CD8-positive, alpha-beta memory T cell (primary cell): ENCODE results near the gene MARK2. TPM values are rescaled to one million over a fixed set of nuclear protein-coding genes. Genes with fewer than 3 reads are reported as not detected.
A peak's percentile ranks its signal among the peaks of the same experiment; 100 is the strongest.

Experiments
- CTCF ChIA-PET: fragments of 350-600 bp; sonication (Branson Sonifier 250); formaldehyde crosslinking; loops from one replicate; lab custom pipeline; 2021; ENCODE audit warnings: antibody characterized with exemption; lab: Charles Lee
- POLR2A ChIA-PET: fragments of 350-600 bp; sonication (Branson Sonifier 250); formaldehyde crosslinking; loops from one replicate; lab custom pipeline; 2021; ENCODE audit warnings: antibody characterized with exemption; lab: Charles Lee
- DNase-seq, 5 donors: peaks; one replicate each; pipeline versions ENCODE4 v3.0.0 to v3.0.0-alpha.2; 2020 to 2022; ENCODE audit warnings: mixed read lengths in 1 of 5
- H3K27ac ChIP-seq: one replicate; pipeline ENCODE4 v1.7.0; 2013; ENCODE audit warnings: low read depth, mild to moderate bottlenecking, low read length, moderate library complexity
- H3K27me3 ChIP-seq: 2 replicates; pipeline ENCODE4 v1.7.0; 2013; ENCODE audit warnings: low read length, mild to moderate bottlenecking; ENCODE audit not compliant: insufficient read depth, poor library complexity, severe bottlenecking
- H3K36me3 ChIP-seq: 2 replicates; pipeline ENCODE4 v1.7.0; 2013; ENCODE audit warnings: mild to moderate bottlenecking, low read length, moderate library complexity; ENCODE audit not compliant: insufficient read depth
- H3K4me1 ChIP-seq: 2 replicates; pipeline ENCODE4 v1.7.0; 2013; ENCODE audit warnings: mild to moderate bottlenecking, low read length, moderate library complexity; ENCODE audit not compliant: insufficient read depth
- H3K4me3 ChIP-seq: 2 replicates; pipeline ENCODE4 v1.7.0; 2013; ENCODE audit warnings: mild to moderate bottlenecking, low read length
- H3K9me3 ChIP-seq: 2 replicates; pipeline ENCODE4 v1.7.0; 2013; ENCODE audit warnings: mild to moderate bottlenecking, low read length
- H3K27ac Mint-ChIP-seq, 8 donors: one replicate each; pipeline ENCODE4 v1.8.0; 2020 to 2021; ENCODE audit warnings: mixed read lengths in 8 of 8, mild to moderate bottlenecking in 6 of 8, inconsistent platforms in 3 of 8, moderate library complexity in 3 of 8
- H3K27me3 Mint-ChIP-seq, 2 donors: one replicate each; pipeline ENCODE4 v1.8.0; 2020 to 2021; ENCODE audit warnings: mixed read lengths in 2 of 2, mild to moderate bottlenecking in 1 of 2, moderate library complexity in 1 of 2
- H3K36me3 Mint-ChIP-seq, 3 donors: one replicate each; pipeline ENCODE4 v1.8.0; 2020 to 2021; ENCODE audit warnings: mixed read lengths in 3 of 3, inconsistent platforms in 1 of 3, mild to moderate bottlenecking in 1 of 3
- H3K4me1 Mint-ChIP-seq, 3 donors: one replicate each; pipeline ENCODE4 v1.8.0; 2020 to 2021; ENCODE audit warnings: mixed read lengths in 3 of 3, inconsistent platforms in 1 of 3, mild to moderate bottlenecking in 1 of 3
- H3K4me3 Mint-ChIP-seq, 7 donors: one replicate each; pipeline ENCODE4 v1.8.0; 2020 to 2021; ENCODE audit warnings: mixed read lengths in 7 of 7, mild to moderate bottlenecking in 6 of 7, moderate library complexity in 4 of 7, inconsistent platforms in 2 of 7
- H3K9me3 Mint-ChIP-seq, 5 donors: one replicate each; pipeline ENCODE4 v1.8.0; 2020 to 2022; ENCODE audit warnings: mixed read lengths in 5 of 5, mild to moderate bottlenecking in 3 of 5, moderate library complexity in 2 of 5, inconsistent platforms in 1 of 5
- polyA plus RNA-seq: library from polyadenylated mRNA; unstranded; fragments of 300-500 nt; fragmentation: Illumina TruSeq; gene quantifications from one replicate; pipeline ENCODE4 v1.2.3, GENCODE V29; 2021
- total RNA-seq, 2 experiments: library from RNA; stranded (reverse); gene quantifications; one replicate each; pipeline ENCODE4 v1.2.3, GENCODE V29; 2021

The MARK2 gene
- total and polyA plus RNA-seq, 3 experiments from 2014 or later: 34.5 to 72.5 (median 38.0) TPM

DNA sequence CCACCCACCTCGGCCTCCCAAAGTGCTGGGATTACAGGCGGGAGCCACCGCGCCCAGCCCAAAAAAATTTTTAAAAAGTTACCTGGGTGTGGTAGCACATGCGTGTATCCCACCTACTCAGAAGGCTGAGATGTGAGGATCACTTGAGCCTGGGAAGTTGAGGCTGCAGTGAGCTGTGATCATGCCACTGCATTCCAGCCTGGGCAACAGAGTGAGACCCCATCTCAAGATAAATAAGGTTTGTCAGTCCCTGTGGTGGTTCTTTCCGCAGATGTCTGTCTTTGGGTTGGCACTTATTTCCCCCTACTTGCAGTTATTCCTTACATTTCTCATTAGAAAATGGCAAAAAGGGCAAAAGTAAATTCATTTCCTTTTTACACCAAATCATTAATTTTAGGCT is 8.0 kb downstream of the MARK2 start:
- H3K9me3 Mint-ChIP-seq: no peaks in the 10 kb centered on the region
- H3K27me3 Mint-ChIP-seq: no peaks in the 10 kb centered on the region
- no peak for DNase-seq
- Histone ChIP-seq H3K27me3 (no peaks in the 10 kb centered on the region), H3K4me1 (peaks cover 72% of the 10 kb centered on the region), H3K36me3 (no peaks in the 10 kb centered on the region), H3K27ac (no peak overlapping the region), H3K4me3 (no peak overlapping the region), H3K9me3 (no peaks in the 10 kb centered on the region)
- CTCF ChIA-PET: no interaction called here
- POLR2A ChIA-PET: no interaction called here
- H3K4me3 Mint-ChIP-seq: peak overlapping the region in 1 of 7 donors; percentile 40
- peaks cover 77 to 90% (median 90%) of the 10 kb centered on the region in 3 donors for H3K4me1 Mint-ChIP-seq
- H3K36me3 Mint-ChIP-seq: peaks cover 0 to 75% (median 12%) of the 10 kb centered on the region in 3 donors
- peak overlapping the region in 7 of 8 donors; percentile 1 to 74 (median 58) for H3K27ac Mint-ChIP-seq

- Mint-ChIP-seq H3K4me1 (peaks cover 77 to 90% (median 90%) of the 10 kb centered on the region in 3 donors), H3K27ac (peak overlapping the region in 7 of 8 donors; percentile 48 to 87 (median 61))
- no peak overlapping the region for H3K27ac ChIP-seq
Measured at GRCh38 chr11:63847363-63847762, 8.5 kb downstream of the MARK2 start.

GRCh38 chr11:63849691-63850090 is 10.8 kb downstream of the MARK2 start:
- peaks cover 0 to 63% (median 8%) of the 10 kb centered on the region in 3 donors for H3K36me3 Mint-ChIP-seq

More at GRCh38 chr11:63847363-63847762, 8.5 kb downstream of the MARK2 start:
- Histone ChIP-seq H3K4me1 (peaks cover 70% of the 10 kb centered on the region), H3K27me3 (no peaks in the 10 kb centered on the region), H3K4me3 (no peak overlapping the region), H3K9me3 (no peaks in the 10 kb centered on the region), H3K36me3 (no peaks in the 10 kb centered on the region)
- POLR2A ChIA-PET: no interaction called here
- CTCF ChIA-PET: interaction anchor here (1.2 to 2.0 kb wide), 2 partner anchors 10 to 16 kb away, joined by 5 to 8 read pairs; no protein-coding TSS in a partner anchor
- Mint-ChIP-seq H3K4me3 (peak overlapping the region in 1 of 7 donors; percentile 52), H3K36me3 (peaks cover 0 to 73% (median 12%) of the 10 kb centered on the region in 3 donors), H3K27me3 (no peaks in the 10 kb centered on the region), H3K9me3 (no peaks in the 10 kb centered on the region)
- DNase-seq: no peak

GRCh38 chr11:63850920-63851319 is 12.0 kb downstream of the MARK2 start:
- H3K4me3 Mint-ChIP-seq: peak overlapping the region; percentile 24 to 71 (median 65)

More at GRCh38 chr11:63849691-63850090, 10.8 kb downstream of the MARK2 start:
- peak overlapping the region in 3 of 7 donors; percentile 18 to 67 (median 23) for H3K4me3 Mint-ChIP-seq
- H3K27ac ChIP-seq: no peak overlapping the region
- no peak for DNase-seq
- H3K9me3 ChIP-seq: no peaks in the 10 kb centered on the region
- CTCF ChIA-PET: interaction anchor here (1.3 to 1.7 kb wide), 2 partner anchors 11 to 39 kb away, joined by 3 read pairs; no protein-coding TSS in a partner anchor
- H3K4me1 ChIP-seq: peaks cover 66% of the 10 kb centered on the region
- H3K9me3 Mint-ChIP-seq: no peaks in the 10 kb centered on the region
- H3K4me3 ChIP-seq: no peak overlapping the region
- H3K27me3 Mint-ChIP-seq: no peaks in the 10 kb centered on the region
- peak overlapping the region in 7 of 8 donors; percentile 24 to 89 (median 54) for H3K27ac Mint-ChIP-seq
- POLR2A ChIA-PET: interaction anchor here (0.5 to 0.6 kb wide), 2 partner anchors 29 to 108 kb away, joined by 4 read pairs; no protein-coding TSS in a partner anchor
- H3K27me3 ChIP-seq: no peaks in the 10 kb centered on the region
- no peaks in the 10 kb centered on the region for H3K36me3 ChIP-seq
- H3K4me1 Mint-ChIP-seq: peaks cover 67 to 82% (median 82%) of the 10 kb centered on the region in 3 donors

DNA sequence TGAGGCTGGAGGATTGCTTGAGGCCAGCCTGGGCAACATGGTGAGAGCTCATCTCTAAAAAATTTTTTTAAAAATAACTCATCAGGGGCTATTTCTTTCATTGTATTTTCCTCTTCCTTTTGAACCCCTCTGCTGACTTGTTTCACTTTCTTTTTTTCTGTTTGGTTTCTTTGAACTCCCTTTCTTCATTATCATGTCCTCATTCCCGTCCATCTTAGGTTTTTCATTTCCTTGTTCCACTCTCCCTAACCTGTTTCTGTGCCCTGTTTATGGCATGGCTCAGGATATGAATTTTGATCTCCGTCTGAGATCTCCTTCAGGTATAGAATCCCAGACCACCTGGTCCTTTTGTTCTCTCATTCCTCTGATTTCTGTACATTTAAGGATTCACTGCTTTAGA is 12.5 kb downstream of the MARK2 start:
- peaks cover 68 to 84% (median 84%) of the 10 kb centered on the region in 3 donors for H3K4me1 Mint-ChIP-seq
- POLR2A ChIA-PET: no interaction called here
- peak overlapping the region; percentile 66 to 94 (median 89) for H3K27ac Mint-ChIP-seq

More at GRCh38 chr11:63850920-63851319, 12.0 kb downstream of the MARK2 start:
- DNase-seq: no peak
- ChIA-PET POLR2A (interaction anchor here (1.1 kb wide), 1 partner anchor 18 kb away, joined by 3 read pairs; no protein-coding TSS in a partner anchor), CTCF (interaction anchor here (0.8 to 1.3 kb wide), 2 partner anchors 13 to 14 kb away, joined by 3 read pairs; no protein-coding TSS in a partner anchor)
- peak overlapping the region; percentile 38 for H3K4me3 ChIP-seq
- H3K36me3 ChIP-seq: no peaks in the 10 kb centered on the region
- no peak overlapping the region for H3K27ac ChIP-seq
- Mint-ChIP-seq H3K27ac (peak overlapping the region; percentile 66 to 94 (median 89)), H3K4me1 (peaks cover 66 to 82% (median 82%) of the 10 kb centered on the region in 3 donors), H3K9me3 (no peaks in the 10 kb centered on the region), H3K27me3 (no peaks in the 10 kb centered on the region), H3K36me3 (peaks cover 4 to 58% (median 8%) of the 10 kb centered on the region in 3 donors)
- H3K4me1 ChIP-seq: peaks cover 64% of the 10 kb centered on the region
- H3K9me3 ChIP-seq: no peaks in the 10 kb centered on the region
- no peaks in the 10 kb centered on the region for H3K27me3 ChIP-seq

DNA sequence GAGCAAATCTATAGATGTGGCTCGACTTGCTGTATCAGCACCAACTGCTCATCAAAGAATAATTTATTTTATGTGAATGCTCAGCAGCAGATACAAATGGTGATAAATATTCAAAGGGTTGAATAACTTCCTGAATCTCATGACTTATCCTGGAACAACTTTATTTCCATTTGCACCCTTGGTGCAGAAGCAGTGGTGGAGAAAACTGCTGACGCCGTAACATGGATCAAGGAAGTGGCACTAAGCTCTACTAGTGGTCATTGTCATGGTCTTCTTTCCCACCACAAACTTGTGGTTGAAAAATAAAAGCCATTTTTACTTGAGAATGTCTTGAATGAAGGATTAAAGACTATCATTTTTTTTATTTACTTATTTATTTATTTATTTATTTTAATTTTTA is 14.6 kb downstream of the MARK2 start:
- H3K4me1 Mint-ChIP-seq: peaks cover 62 to 85% (median 78%) of the 10 kb centered on the region in 3 donors
- no peak overlapping the region for H3K4me3 ChIP-seq
- peak overlapping the region in 2 of 8 donors; percentile 6 to 90 for H3K27ac Mint-ChIP-seq
- H3K36me3 ChIP-seq: no peaks in the 10 kb centered on the region
- POLR2A ChIA-PET: interaction anchor here (0.6 kb wide), 1 partner anchor 8 kb away, joined by 3 read pairs; no protein-coding TSS in a partner anchor
- CTCF ChIA-PET: interaction anchor here (0.6 kb wide), 1 partner anchor 1010 kb away, joined by 3 read pairs; no protein-coding TSS in a partner anchor
- H3K4me1 ChIP-seq: peaks cover 67% of the 10 kb centered on the region
- H3K4me3 Mint-ChIP-seq: no peak overlapping the region
- peaks cover 0 to 2% of the 10 kb centered on the region in 2 donors for H3K27me3 Mint-ChIP-seq
- peaks cover 4 to 42% (median 9%) of the 10 kb centered on the region in 3 donors for H3K36me3 Mint-ChIP-seq
- no peak for DNase-seq
- no peaks in the 10 kb centered on the region for H3K9me3 Mint-ChIP-seq
- H3K27ac ChIP-seq: no peak overlapping the region
- no peaks in the 10 kb centered on the region for H3K9me3 ChIP-seq
- H3K27me3 ChIP-seq: no peaks in the 10 kb centered on the region

More for the DNA sequence above, 12.5 kb downstream of the MARK2 start:
- Mint-ChIP-seq H3K36me3 (peaks cover 4 to 56% (median 8%) of the 10 kb centered on the region in 3 donors), H3K27me3 (no peaks in the 10 kb centered on the region), H3K9me3 (no peaks in the 10 kb centered on the region), H3K4me3 (peak overlapping the region in 6 of 7 donors; percentile 48 to 71 (median 67))
- H3K4me1 ChIP-seq: peaks cover 67% of the 10 kb centered on the region
- no peak overlapping the region for H3K27ac ChIP-seq
- H3K36me3 ChIP-seq: no peaks in the 10 kb centered on the region
- CTCF ChIA-PET: interaction anchor here (0.8 to 1.3 kb wide), 2 partner anchors 13 to 14 kb away, joined by 3 read pairs; no protein-coding TSS in a partner anchor
- peak overlapping the region; percentile 38 for H3K4me3 ChIP-seq
- H3K9me3 ChIP-seq: no peaks in the 10 kb centered on the region
- H3K27me3 ChIP-seq: no peaks in the 10 kb centered on the region
- peak in 1 of 5 donors; percentile 27 for DNase-seq

- Histone ChIP-seq H3K4me3 (no peak overlapping the region), H3K9me3 (no peaks in the 10 kb centered on the region), H3K27me3 (no peaks in the 10 kb centered on the region), H3K4me1 (peaks cover 58% of the 10 kb centered on the region), H3K27ac (no peak overlapping the region), H3K36me3 (no peaks in the 10 kb centered on the region)
- POLR2A ChIA-PET: interaction anchor here (0.7 kb wide), 1 partner anchor 14 kb away, joined by 3 read pairs; no protein-coding TSS in a partner anchor
- Mint-ChIP-seq H3K4me1 (peaks cover 56 to 84% (median 78%) of the 10 kb centered on the region in 3 donors), H3K27ac (peak overlapping the region in 5 of 8 donors; percentile 58 to 81 (median 74)), H3K9me3 (no peaks in the 10 kb centered on the region), H3K36me3 (peaks cover 4 to 38% (median 9%) of the 10 kb centered on the region in 3 donors), H3K27me3 (peaks cover 0 to 2% of the 10 kb centered on the region in 2 donors), H3K4me3 (peak overlapping the region in 2 of 7 donors; percentile 11 to 37)
- CTCF ChIA-PET: no interaction called here
- DNase-seq: no peak
Measured at GRCh38 chr11:63854696-63855095, 15.8 kb downstream of the MARK2 start.
